PC-9 (cell line): Measurements from ENCODE around the gene ZBTB11.

Source experiments
- EZH2 ChIP-seq: fragments of 200-600 bp; sonication (generic); IDR thresholded peaks from 2 replicates; pipeline ENCODE4 v1.8.0; 2017; ENCODE audit warnings: antibody characterized with exemption, low read depth
- TF ChIP-seq, protein P1 (sequence below): fragments of 200-600 bp; sonication (generic); conservative IDR thresholded peaks from 2 replicates; pipeline ENCODE4 v1.6.1; 2017; ENCODE audit warnings: mixed run types, antibody characterized with exemption, mild to moderate bottlenecking, moderate library complexity

DNA sequence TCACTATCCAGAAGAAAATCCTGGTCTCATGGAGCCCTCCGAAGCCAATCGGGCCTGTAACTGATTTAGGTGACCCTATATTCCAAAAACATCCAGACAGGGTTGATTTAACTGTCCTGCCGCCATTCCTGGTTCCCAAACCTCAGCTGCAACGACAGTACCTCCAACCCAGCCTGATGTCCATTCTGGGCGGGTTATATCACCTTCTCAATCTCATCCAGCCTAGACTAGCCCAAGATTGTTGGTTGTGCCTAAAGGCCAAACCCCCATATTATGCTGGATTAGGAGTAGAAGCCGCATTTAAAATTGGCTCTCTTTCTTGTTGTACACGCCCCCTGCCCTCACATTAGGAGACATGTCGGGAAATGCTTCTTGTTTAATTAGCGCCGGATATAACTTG, 36.7 kb downstream of the ZBTB11 start:
- TF ChIP-seq, protein P1, sequence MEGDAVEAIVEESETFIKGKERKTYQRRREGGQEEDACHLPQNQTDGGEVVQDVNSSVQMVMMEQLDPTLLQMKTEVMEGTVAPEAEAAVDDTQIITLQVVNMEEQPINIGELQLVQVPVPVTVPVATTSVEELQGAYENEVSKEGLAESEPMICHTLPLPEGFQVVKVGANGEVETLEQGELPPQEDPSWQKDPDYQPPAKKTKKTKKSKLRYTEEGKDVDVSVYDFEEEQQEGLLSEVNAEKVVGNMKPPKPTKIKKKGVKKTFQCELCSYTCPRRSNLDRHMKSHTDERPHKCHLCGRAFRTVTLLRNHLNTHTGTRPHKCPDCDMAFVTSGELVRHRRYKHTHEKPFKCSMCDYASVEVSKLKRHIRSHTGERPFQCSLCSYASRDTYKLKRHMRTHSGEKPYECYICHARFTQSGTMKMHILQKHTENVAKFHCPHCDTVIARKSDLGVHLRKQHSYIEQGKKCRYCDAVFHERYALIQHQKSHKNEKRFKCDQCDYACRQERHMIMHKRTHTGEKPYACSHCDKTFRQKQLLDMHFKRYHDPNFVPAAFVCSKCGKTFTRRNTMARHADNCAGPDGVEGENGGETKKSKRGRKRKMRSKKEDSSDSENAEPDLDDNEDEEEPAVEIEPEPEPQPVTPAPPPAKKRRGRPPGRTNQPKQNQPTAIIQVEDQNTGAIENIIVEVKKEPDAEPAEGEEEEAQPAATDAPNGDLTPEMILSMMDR = no peak
- no peak for TF ChIP-seq EZH2
